Esophagus squamous epithelium (tissue), 4 donors: ENCODE data around the gene CCDC88C.

Source experiments
- CTCF ChIP-seq, 6 experiments: fragments of 450-650 bp in 4 of 6; fragments of 200-600 bp in 2 of 6; sonication (generic) in 2 of 6; IDR thresholded peaks; one replicate each; pipeline ENCODE4 v1.5.1; 2016 to 2019; ENCODE audit warnings: antibody characterized with exemption in 6 of 6, mild to moderate bottlenecking in 4 of 6, moderate library complexity in 4 of 6
- POLR2A ChIP-seq, 4 donors: fragments of 450-650 bp; IDR thresholded peaks; one replicate each; pipeline ENCODE4 v1.6.1; 2017; ENCODE audit warnings: antibody characterized with exemption in 4 of 4, mild to moderate bottlenecking in 4 of 4, moderate library complexity in 3 of 4

DNA sequence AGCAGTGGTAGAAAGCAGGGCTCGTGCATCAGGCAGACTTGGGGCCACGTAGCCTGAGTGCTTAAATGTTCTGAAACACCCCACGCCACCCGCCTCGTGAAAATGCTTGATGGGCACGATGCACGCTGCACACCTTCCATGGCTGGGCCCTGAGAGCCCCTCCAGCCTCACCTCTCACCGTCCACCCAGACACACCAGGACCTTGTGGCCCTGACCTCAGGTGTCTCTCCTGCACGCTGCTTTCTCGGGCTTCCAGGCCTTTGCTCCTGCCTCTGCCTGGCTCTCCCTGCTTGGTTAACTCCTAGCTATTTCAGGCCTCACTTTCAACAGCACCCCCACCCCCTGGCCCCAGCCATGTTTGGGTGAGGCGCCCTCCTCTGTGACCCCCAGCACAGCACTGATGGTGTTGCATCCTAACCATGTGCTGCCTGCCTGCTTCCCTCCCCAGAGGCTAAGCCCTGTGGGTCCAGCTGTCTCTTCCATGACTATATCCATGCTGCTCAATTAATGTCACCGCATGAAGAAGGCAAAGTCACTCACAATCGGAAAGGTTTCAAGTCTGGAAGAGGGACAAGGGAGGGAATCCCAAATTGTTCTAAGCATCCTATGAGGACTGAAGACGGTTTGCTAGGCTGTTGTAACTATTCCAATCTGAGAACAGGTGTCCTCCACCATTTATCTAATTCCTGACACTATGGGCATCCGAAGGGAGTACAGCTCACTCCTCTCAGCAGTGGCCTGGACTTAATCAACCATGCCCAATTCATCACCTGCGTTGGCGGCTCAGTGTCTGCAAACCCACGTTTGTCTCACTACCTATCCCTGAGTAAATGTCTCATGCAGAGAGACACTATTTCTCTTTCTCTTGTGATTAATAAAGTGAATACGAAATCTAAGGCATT lies 82.2 kb downstream of the CCDC88C start:
- TF ChIP-seq POLR2A (IDR thresholded peaks at IDR 0.05) = no peak
- TF ChIP-seq CTCF (IDR thresholded peaks at IDR 0.05) = no peak
